IMR-90 (cell line): ENCODE data around the gene CXCL8.

Experiments used
- POLR2A ChIP-seq: IDR thresholded peaks from 2 replicates; pipeline ENCODE4 v1.6.1; 2012; ENCODE audit warnings: mild to moderate bottlenecking, low read depth, low read length
- TF ChIP-seq, protein P1 (sequence below): conservative IDR thresholded peaks from 2 replicates; pipeline ENCODE4 v1.5.1; 2012; ENCODE audit warnings: mild to moderate bottlenecking, low read depth, low read length, improper control_type of control experiment
- TF ChIP-seq, protein P2 (sequence below): fragments of 150-350 bp; IDR thresholded peaks from 2 replicates; pipeline ENCODE4 v1.6.1; 2017; ENCODE audit warnings: mild to moderate bottlenecking, antibody characterized with exemption, low read length, low read depth

DNA sequence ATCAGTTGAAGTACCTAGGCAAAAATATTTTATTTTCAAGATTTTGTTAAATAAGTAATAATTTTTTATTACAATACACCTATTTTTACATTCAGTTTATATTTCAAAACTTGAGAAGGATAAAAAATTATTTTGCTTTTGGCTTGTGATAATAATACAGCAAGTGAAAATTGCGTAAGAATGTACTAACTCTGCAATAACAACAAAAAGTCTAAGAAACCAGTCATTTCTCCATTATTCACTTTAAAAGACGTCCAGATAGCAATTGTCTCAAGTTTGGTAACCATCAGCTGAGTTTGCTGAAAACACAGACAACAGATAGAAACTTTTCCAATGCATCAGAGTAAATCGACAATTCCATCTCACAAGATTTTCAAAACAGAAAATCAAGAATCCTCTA, 12.1 kb downstream of the CXCL8 start:
- TF ChIP-seq, protein P1, sequence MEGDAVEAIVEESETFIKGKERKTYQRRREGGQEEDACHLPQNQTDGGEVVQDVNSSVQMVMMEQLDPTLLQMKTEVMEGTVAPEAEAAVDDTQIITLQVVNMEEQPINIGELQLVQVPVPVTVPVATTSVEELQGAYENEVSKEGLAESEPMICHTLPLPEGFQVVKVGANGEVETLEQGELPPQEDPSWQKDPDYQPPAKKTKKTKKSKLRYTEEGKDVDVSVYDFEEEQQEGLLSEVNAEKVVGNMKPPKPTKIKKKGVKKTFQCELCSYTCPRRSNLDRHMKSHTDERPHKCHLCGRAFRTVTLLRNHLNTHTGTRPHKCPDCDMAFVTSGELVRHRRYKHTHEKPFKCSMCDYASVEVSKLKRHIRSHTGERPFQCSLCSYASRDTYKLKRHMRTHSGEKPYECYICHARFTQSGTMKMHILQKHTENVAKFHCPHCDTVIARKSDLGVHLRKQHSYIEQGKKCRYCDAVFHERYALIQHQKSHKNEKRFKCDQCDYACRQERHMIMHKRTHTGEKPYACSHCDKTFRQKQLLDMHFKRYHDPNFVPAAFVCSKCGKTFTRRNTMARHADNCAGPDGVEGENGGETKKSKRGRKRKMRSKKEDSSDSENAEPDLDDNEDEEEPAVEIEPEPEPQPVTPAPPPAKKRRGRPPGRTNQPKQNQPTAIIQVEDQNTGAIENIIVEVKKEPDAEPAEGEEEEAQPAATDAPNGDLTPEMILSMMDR: no peak
- TF ChIP-seq POLR2A: no peak
- TF ChIP-seq, protein P2, sequence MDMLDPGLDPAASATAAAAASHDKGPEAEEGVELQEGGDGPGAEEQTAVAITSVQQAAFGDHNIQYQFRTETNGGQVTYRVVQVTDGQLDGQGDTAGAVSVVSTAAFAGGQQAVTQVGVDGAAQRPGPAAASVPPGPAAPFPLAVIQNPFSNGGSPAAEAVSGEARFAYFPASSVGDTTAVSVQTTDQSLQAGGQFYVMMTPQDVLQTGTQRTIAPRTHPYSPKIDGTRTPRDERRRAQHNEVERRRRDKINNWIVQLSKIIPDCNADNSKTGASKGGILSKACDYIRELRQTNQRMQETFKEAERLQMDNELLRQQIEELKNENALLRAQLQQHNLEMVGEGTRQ: no peak
